Astrocyte of the spinal cord (primary cell): ENCODE results near the gene MAPK8IP2.

ENCODE experiments used
- DNase-seq: peaks from one replicate; pipeline ENCODE4 v3.0.0; 2011; ENCODE audit warnings: low read depth, low spot score
- H3K4me3 ChIP-seq: 2 replicates; pipeline ENCODE4 v1.5.1; 2011; ENCODE audit warnings: low read depth, mild to moderate bottlenecking, low read length, moderate library complexity
- in situ Hi-C: cut with HindIII; loops from 2 replicates; pipeline ENCODE4 v1.10.0; 2017; ENCODE audit warnings: low sequenced_read_pairs
- TF ChIP-seq, protein P1 (sequence below): IDR thresholded peaks from 2 replicates; pipeline ENCODE4 v1.5.1; 2012; ENCODE audit warnings: low read depth, mild to moderate bottlenecking, low read length, inconsistent platforms

Gene MAPK8IP2

DNA sequence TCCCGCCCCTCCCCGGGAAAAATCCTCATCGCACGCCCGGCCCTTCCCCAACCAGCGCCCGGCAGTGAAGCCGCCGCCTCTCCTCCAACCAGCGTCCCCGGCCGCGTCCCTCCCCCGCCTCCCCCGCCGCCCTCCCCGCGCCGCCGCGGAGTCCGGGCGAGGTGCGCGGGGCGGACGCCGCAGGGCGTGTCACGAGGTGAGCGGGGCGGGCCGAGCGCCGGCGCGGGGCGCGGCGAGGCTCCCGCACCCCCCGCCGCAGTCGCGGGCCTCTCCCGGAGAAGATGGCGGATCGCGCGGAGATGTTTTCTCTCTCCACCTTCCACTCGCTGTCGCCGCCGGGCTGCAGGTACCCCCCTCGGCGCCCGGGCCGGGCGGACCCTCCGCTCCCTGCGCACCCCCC, at the start of gene MAPK8IP2:
Gene MAPK8IP2 (plus strand): TSS at position 256 of the 400 bp plus-strand sequence. CDS start 26 bp downstream, at position 282.
- in situ Hi-C loops, result no loop called here
- no peak for DNase-seq
- TF ChIP-seq, protein P1, sequence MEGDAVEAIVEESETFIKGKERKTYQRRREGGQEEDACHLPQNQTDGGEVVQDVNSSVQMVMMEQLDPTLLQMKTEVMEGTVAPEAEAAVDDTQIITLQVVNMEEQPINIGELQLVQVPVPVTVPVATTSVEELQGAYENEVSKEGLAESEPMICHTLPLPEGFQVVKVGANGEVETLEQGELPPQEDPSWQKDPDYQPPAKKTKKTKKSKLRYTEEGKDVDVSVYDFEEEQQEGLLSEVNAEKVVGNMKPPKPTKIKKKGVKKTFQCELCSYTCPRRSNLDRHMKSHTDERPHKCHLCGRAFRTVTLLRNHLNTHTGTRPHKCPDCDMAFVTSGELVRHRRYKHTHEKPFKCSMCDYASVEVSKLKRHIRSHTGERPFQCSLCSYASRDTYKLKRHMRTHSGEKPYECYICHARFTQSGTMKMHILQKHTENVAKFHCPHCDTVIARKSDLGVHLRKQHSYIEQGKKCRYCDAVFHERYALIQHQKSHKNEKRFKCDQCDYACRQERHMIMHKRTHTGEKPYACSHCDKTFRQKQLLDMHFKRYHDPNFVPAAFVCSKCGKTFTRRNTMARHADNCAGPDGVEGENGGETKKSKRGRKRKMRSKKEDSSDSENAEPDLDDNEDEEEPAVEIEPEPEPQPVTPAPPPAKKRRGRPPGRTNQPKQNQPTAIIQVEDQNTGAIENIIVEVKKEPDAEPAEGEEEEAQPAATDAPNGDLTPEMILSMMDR, result no peak
- no peak within 1 kb of the TSS for H3K4me3 ChIP-seq

GRCh38 chr22:50551160-50551752, 49.3 kb upstream of the MAPK8IP2 start:
- in situ Hi-C loops, result no loop called here
- H3K4me3 ChIP-seq, result no peak overlapping the region
- TF ChIP-seq, protein P1, result no peak
- no peak for DNase-seq

- TF ChIP-seq, protein P1, result no peak
- no peak for DNase-seq
- in situ Hi-C loops, result no loop called here
- H3K4me3 ChIP-seq, result no peak overlapping the region
These were observed 47.3 kb upstream of the MAPK8IP2 start for GRCh38 chr22:50553310-50553709.

GRCh38 chr22:50556703-50557102, 43.9 kb upstream of the MAPK8IP2 start:
- in situ Hi-C loops, result no loop called here
- DNase-seq, result no peak
- H3K4me3 ChIP-seq, result no peak overlapping the region
- TF ChIP-seq, protein P1, result no peak

GRCh38 chr22:50560034-50560433, 40.6 kb upstream of the MAPK8IP2 start:
- no peak overlapping the region for H3K4me3 ChIP-seq
- no peak for DNase-seq
- in situ Hi-C loops, result no loop called here
- TF ChIP-seq, protein P1, result no peak

DNA sequence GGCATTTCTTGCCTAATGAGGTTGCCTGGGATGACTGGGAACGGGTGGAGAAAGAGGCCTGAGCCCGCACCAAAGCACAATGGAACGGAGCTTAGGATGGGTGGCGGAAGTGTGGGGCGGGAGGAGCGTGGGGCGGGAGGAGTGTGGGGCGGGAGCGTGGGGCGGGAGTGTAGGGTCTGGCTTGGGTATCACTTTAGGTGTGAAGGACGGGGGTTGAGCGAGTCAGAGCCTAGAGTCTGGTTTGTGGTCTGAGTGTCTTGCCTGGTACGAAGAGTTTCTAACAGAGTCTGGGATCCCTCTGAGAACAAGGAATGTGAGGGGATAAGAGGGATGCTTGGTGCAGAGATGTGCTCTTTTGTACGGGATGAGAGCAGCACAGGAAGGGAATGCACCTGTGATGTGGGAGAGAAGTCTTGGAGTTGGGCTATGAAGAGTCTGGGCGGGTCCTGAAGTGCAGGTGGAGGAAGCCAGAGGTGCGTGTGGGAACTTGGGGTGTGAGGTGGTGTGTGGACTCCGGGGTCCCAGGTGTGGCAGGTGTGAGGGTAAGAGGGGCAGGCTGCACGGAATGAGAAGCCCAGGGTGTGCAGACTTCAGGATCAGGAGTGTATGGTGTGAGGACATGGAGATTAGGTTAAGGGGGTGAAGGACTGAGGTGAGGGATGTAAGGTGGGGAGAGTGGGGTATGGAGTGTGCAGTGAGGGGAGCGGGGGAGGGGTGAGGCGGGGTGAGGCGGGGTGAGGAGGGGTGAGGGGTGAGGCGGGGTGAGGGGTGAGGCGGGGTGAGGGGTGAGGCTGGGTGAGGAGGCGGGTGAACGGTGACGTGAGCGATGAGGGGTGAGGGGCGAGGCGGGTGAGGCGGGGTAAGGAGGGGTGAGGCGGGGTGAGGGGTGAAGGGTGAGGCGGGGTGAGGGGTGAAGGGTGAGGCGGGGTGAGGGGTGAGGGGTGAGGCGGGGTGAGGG, 38.9 kb upstream of the MAPK8IP2 start:
- in situ Hi-C loops, result no loop called here
- TF ChIP-seq, protein P1, result no peak
- H3K4me3 ChIP-seq, result no peak overlapping the region
- DNase-seq, result no peak
